ENCODE results near the gene APEX2.

DNA sequence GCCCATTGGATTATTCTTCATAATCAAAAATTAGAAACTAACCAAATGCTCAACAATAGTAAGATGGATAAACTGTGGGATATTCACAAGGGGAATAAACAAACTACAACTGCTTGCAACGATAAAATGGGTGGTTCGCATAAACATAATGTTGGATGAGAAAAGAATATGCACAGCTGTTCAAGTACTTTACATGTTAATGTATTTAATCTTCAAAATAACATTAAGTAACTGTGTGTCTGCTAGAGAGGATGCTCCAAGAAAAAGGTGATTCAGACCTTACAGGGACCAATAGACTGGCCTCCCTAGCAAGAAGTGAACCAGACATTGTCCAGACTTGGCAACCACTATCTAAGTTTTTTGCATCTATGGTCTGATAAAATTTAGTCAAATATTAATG is 8.5 kb upstream of the APEX2 start:
- TF ChIP-seq, protein P1, sequence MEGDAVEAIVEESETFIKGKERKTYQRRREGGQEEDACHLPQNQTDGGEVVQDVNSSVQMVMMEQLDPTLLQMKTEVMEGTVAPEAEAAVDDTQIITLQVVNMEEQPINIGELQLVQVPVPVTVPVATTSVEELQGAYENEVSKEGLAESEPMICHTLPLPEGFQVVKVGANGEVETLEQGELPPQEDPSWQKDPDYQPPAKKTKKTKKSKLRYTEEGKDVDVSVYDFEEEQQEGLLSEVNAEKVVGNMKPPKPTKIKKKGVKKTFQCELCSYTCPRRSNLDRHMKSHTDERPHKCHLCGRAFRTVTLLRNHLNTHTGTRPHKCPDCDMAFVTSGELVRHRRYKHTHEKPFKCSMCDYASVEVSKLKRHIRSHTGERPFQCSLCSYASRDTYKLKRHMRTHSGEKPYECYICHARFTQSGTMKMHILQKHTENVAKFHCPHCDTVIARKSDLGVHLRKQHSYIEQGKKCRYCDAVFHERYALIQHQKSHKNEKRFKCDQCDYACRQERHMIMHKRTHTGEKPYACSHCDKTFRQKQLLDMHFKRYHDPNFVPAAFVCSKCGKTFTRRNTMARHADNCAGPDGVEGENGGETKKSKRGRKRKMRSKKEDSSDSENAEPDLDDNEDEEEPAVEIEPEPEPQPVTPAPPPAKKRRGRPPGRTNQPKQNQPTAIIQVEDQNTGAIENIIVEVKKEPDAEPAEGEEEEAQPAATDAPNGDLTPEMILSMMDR (IDR thresholded peaks at IDR 0.05; ENCODE audit: borderline replicate concordance, extremely low read depth, low read length, poor library complexity, severe bottlenecking): no peak
- no peak for TF ChIP-seq EZH2 (IDR thresholded peaks at IDR 0.05; ENCODE audit: borderline replicate concordance, low read depth, low read length, severe bottlenecking)

Measured in DND-41 (cell line).